ENCODE measurements around the gene KIAA0408. TPM values are rescaled to one million over a fixed set of nuclear protein-coding genes. Genes with fewer than 3 reads are reported as not detected.

KIAA0408 gene
- polyA plus RNA-seq, 1 of the 3 experiments (the other 2 are of a cell fraction), result 4.0 TPM

GRCh38 chr6:127456465-127456864, 2.7 kb downstream of the KIAA0408 start:
- Histone ChIP-seq H3K4me2 (no peak overlapping the region), H3K9me3 (no peaks in the 10 kb centered on the region), H3K4me3 (ENCODE audit: low read depth in 2 of 2, low read length in 1 of 2) (no peak overlapping the region), H3K4me1 (ENCODE audit: control insufficient read depth in 1 of 2, insufficient read depth in 2 of 2, low read depth in 1 of 2, low read length in 1 of 2) (peaks cover 0 to 9% of the 10 kb centered on the region in 2 experiments; a peak in 2 of 4 replicates), H3K79me2 (ENCODE audit: insufficient read depth) (no peaks in the 10 kb centered on the region), H3F3A (replicated peaks; ENCODE audit: insufficient read depth) (no peaks in the 10 kb centered on the region), H3K27ac (ENCODE audit: low read depth in 2 of 2, low read length in 1 of 2) (no peak overlapping the region), H3K9ac (no peak overlapping the region), H3K36me3 (replicated peaks in 1 of 2; ENCODE audit: control insufficient read depth in 1 of 2, insufficient read depth in 2 of 2, low read length in 1 of 2) (peaks cover 3 to 16% of the 10 kb centered on the region in 2 experiments), H3K9me2 (no peaks in the 10 kb centered on the region), H4K20me1 (ENCODE audit: insufficient read depth) (no peaks in the 10 kb centered on the region), H2AFZ (ENCODE audit: low read depth) (no peak overlapping the region), H3K27me3 (ENCODE audit: insufficient read depth) (no peaks in the 10 kb centered on the region)
- POLR2A ChIA-PET, result interaction anchor here (0.8 kb wide), 1 partner anchor 63 kb away, joined by 3 read pairs; the partner anchor contains the start of gene MTCL3
- 90% methylated on average over 3 of the region's 3 CpGs for WGBS (ENCODE audit: low lambda C conversion rate)
- no peak for DNase-seq
- CTCF ChIA-PET, result interaction anchor here (1.9 kb wide), 1 partner anchor 9 kb away, joined by 5 read pairs; no protein-coding TSS in a partner anchor
- TF ChIP-seq EZH2phosphoT487 (IDR thresholded peaks at IDR 0.05; ENCODE audit: borderline replicate concordance, low read depth) (no peak), FOXM1 (IDR thresholded peaks at IDR 0.05; ENCODE audit: low read depth) (no peak), TEAD4 (IDR thresholded peaks at IDR 0.05; ENCODE audit: borderline replicate concordance, insufficient read depth) (no peak), MXI1 (IDR thresholded peaks at IDR 0.05; ENCODE audit: low read depth, low read length) (no peak), USF2 (IDR thresholded peaks at IDR 0.05; ENCODE audit: borderline replicate concordance, low read depth, low read length) (no peak), GABPA (IDR thresholded peaks at IDR 0.05; ENCODE audit: low read depth) (no peak), MAX (IDR thresholded peaks at IDR 0.05; ENCODE audit: low read depth) (no peak), REST (IDR thresholded peaks at IDR 0.05; ENCODE audit: low read depth, low read length) (no peak), JUND (IDR thresholded peaks at IDR 0.05) (no peak), NRF1 (IDR thresholded peaks at IDR 0.05; ENCODE audit: low read depth, low read length) (no peak)

GRCh38 chr6:127453845-127454619, 5.2 kb downstream of the KIAA0408 start:
- H3K9me3 ChIP-seq, result no peaks in the 10 kb centered on the region
- ChIA-PET CTCF (interaction anchor here (1.6 to 1.9 kb wide), 2 partner anchors 12 to 85 kb away, joined by 5 to 6 read pairs; no protein-coding TSS in a partner anchor), POLR2A (no interaction called here)
- H2AFZ ChIP-seq (ENCODE audit: low read depth), result no peak overlapping the region
- H4K20me1 ChIP-seq (ENCODE audit: insufficient read depth), result no peaks in the 10 kb centered on the region
- WGBS (ENCODE audit: low lambda C conversion rate), result 97% methylated on average over 2 of the region's 2 CpGs
- no peak overlapping the region for H3K27ac ChIP-seq (ENCODE audit: low read depth in 2 of 2, low read length in 1 of 2)
- H3K9me2 ChIP-seq, result no peaks in the 10 kb centered on the region
- H3K4me1 ChIP-seq (ENCODE audit: control insufficient read depth in 1 of 2, insufficient read depth in 2 of 2, low read depth in 1 of 2, low read length in 1 of 2), result peaks cover 0 to 9% of the 10 kb centered on the region in 2 experiments; a peak in 2 of 4 replicates
- no peaks in the 10 kb centered on the region for H3K79me2 ChIP-seq (ENCODE audit: insufficient read depth)
- H3K4me2 ChIP-seq, result no peak overlapping the region
- DNase-seq, result no peak
- TF ChIP-seq RFX5 (IDR thresholded peaks at IDR 0.05; ENCODE audit: low read length), result no peak
- TF ChIP-seq RCOR1 (IDR thresholded peaks at IDR 0.05; ENCODE audit: low read length), result no peak
- no peak for TF ChIP-seq FOXJ3 (CRISPR knock-in tag; IDR thresholded peaks at IDR 0.05)
- no peak for TF ChIP-seq NRF1 (IDR thresholded peaks at IDR 0.05; ENCODE audit: low read depth, low read length)
- no peak overlapping the region for H3K9ac ChIP-seq
- H3F3A ChIP-seq (replicated peaks; ENCODE audit: insufficient read depth), result no peaks in the 10 kb centered on the region
- H3K27me3 ChIP-seq (ENCODE audit: insufficient read depth), result no peaks in the 10 kb centered on the region
- H3K4me3 ChIP-seq (ENCODE audit: low read depth in 2 of 2, low read length in 1 of 2), result no peak overlapping the region
- peaks cover 3 to 28% of the 10 kb centered on the region in 2 experiments for H3K36me3 ChIP-seq (replicated peaks in 1 of 2; ENCODE audit: control insufficient read depth in 1 of 2, insufficient read depth in 2 of 2, low read length in 1 of 2)

Data from SK-N-SH (cell line).